ENCODE measurements around the gene ERI3.

The ERI3 gene

GRCh38 chr1:44259090-44259489 is 96.0 kb downstream of the ERI3 start:
- DNase-seq = no peak

GRCh38 chr1:44256762-44257554 is 98.1 kb downstream of the ERI3 start:
- DNase-seq = peak; percentile 31

- no peak for DNase-seq
These were observed 100.6 kb downstream of the ERI3 start for GRCh38 chr1:44254392-44254910.

GRCh38 chr1:44251989-44252671 is 102.9 kb downstream of the ERI3 start:
- DNase-seq = no peak

GRCh38 chr1:44251486-44251885 is 103.6 kb downstream of the ERI3 start:
- DNase-seq = no peak

DNA sequence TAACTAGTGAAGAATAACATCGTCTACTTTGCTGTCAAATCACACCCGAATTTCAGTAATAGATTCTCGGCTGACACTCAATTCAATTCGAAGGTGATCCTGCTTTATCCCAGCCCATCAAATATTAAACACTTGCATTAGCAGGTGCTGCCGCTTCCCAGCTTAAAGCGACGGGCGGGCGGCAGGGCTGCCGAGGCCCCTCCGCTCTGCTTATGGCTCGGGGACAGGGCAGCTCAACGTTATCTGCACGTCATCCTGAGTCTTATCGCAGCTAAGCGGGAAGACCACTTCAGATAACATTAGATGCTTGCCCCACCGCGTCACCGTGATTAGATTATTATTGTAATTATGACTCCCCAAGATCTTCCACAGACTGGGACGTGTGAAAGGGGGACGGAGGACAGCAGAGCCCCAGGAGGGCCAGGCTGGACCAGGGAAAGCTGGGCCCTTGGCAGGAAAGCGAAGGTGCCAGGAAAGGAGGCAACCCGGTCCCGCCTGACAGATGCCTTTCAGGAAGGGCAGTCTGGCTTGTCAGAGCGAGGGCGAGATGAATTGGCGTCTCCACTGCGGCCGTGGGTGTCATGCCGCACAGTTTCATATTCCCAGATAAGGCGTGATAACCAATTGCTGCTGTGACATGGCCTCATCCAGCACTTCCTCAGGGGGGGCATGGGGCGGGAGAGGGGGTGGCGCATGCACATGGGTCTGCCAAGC is 104.8 kb downstream of the ERI3 start:
- no peak for DNase-seq

GRCh38 chr1:44249543-44249942 is 105.5 kb downstream of the ERI3 start:
- no peak for DNase-seq

DNA sequence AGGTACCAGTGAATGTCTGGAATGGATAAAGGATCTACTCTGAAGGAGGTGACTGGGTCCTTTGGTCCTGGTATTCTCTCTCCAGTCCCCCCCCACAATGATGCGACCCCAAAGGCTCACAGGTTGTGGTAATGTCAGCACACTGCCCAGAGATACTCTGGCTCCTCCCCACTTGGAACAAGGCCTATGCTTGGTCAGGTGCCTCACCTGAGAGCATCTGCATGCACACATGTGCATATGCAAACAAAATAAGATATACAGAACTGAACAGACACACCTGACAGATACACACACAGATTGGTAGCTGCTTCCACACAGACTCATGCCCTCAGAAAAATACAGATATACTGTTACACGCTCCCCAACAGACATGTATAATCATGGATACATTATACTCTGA is 108.3 kb downstream of the ERI3 start:
- no peak for DNase-seq

DNA sequence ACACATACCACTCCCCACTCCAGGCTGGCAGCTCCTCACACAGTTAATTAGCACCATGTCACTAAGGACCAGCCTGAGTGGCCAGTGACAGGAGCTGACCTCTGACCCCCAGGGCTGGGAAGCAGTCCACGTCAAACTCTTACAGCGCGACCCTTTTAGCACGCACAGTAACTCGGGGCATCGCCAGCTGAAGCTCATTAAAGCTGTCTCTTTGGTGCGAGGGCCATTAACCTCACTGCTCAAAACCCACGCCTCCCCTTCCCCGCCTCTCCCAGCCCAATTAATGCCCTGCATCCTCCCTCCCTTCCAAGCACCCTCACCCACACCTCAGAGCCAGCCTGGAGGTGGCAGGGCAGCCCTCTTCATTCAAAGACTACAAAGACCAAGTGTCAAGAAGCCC is 110.1 kb downstream of the ERI3 start:
- DNase-seq = no peak

DNA sequence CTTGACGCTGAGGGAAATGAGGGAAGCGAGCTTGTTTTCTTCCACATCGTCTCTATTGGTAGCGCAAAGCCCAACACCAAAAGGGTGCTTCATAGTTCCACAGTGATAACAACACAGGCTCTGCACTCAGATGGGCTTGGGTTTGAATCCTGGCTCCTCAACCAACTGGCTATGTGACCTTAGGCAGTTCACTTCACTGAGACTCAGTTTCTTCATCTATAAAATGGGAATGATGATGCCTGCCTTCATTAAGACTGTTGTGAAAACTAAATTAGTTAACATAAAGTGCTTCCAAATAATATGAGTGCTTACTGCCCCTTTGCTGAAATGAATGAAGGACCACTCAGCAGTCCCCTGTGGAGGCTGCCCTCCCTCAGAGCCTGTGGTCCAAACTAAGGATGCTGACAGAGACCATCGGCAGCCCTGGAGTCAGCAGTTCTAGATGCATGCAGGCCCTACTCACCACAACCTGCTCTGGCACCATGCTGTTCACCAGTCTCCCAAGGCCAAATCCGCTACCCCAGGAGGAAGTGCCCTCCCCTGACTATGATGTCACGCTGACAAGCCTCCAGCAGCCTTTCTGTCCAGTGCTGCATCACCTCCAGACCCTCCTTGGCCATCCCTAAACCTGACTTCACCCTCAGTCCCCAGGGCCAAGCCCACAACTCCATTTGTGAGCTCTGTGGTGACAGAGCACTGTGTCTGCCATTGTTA is 111.1 kb downstream of the ERI3 start:
- no peak for DNase-seq

- DNase-seq = no peak
These were observed 112.3 kb downstream of the ERI3 start for GRCh38 chr1:44242746-44243145.

GRCh38 chr1:44240802-44241671 is 114.0 kb downstream of the ERI3 start:
- DNase-seq = no peak

DNA sequence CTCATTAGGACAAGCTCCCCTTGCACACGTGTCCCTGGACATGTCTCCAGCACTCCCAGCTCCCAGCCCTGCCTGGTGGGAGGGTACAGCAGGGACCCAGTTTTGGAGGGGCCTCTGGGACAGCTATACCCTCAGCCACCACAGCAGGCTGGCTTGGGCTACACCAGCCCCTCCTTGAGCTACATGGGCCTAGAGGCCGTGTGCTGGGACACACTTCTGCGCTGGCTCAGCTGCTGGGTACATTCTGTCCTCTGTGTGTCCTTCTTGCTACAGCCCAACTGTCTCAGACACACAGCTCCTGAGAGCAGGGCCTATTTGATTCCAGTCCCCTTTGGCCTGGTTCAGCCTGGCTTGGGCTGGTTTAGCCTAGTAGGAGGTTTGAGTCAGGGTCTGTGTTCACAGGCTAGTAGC is 115.1 kb downstream of the ERI3 start:
- no peak for DNase-seq

DNA sequence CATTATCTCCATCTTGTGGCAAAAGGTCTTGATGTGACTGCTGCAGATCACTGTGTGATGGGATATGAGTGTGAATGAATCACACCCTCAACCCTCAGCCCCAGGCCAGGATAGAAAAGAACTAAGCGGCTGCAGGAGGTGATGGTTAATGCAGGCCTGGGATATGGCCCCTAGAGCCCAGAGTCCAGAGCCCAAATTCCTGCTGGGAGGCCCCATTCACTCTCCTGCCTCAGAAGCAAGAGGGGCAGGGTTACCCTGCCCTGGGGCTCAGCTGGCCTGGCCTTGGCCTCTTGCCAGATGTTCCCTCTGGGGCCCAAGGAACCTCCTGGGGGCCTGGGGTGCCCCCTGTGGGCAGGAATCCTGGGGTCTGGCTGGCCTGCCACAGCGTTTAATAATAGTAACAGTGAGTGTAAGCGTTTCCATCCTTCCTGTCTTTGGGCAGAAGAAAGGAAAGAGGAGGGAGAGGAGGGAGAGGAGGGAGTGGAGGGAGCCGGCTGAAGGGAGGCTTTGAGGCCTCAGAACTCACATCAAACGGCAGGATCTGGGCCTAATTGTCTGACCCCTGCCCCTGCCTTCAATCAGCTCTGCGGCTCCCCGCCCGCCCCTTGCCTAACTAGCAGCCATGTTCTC is 115.6 kb downstream of the ERI3 start:
- no peak for DNase-seq

DNA sequence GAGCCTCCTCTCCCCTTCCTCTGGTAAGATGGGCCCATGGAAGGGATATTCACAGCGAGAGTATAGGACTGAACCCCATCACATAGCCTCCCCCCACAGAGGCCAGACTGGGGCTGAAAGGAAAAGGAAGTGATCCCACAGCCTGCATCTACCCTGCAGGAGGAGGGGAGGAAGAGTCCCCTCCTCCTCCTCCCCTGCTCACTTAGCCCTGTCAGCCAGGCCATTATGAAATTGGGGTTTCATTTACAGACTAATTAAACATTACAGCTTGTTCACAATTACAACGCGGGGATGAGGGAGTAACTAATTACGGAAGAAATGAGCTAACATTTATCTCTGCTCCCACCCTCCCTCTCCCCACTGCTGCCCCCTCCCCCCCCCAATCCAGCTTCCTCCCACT is 116.4 kb downstream of the ERI3 start:
- DNase-seq = no peak

- DNase-seq = peak; percentile 16
These were observed 117.2 kb downstream of the ERI3 start for GRCh38 chr1:44237721-44238457.

DNA sequence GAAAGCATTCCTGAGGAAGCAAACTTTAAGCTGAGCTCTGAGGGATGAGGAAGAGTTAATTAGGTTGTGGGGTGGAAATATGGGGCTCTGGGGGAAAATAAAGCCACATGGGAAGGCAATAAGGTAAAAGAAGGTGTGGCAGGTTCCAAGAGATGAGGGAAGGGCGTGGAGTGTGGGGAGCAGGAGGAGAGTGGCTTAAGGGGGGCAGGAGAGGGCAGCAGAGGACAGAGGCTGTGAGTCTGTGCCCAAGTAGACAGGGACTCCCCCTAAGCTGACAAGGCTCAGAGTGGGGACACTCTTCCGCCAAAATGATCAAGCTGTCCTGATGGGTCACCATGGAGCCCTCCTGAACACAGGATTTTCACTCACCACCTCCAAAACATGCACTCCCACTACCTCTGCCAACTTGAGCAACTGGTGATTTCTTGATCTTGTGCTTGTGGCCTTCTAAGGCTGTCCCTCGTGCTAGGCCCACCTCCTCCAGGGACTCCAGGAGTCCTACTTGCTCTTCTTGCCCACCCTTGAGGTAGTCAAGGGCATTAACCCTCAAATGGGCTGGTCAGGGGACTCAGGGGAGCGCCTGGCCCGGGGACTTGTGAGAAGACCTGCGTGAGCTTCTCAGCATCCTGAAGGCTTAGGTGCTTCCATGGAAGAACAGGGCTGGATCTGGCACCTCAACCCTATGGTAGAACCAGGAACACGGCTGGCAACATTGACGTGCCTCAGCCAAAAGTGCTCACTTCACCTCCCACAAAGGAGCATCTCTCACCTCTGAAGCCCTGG is 118.4 kb downstream of the ERI3 start:
- no peak for DNase-seq

- peak; percentile 33 for DNase-seq
These were observed 119.2 kb downstream of the ERI3 start for GRCh38 chr1:44235808-44236207.

DNA sequence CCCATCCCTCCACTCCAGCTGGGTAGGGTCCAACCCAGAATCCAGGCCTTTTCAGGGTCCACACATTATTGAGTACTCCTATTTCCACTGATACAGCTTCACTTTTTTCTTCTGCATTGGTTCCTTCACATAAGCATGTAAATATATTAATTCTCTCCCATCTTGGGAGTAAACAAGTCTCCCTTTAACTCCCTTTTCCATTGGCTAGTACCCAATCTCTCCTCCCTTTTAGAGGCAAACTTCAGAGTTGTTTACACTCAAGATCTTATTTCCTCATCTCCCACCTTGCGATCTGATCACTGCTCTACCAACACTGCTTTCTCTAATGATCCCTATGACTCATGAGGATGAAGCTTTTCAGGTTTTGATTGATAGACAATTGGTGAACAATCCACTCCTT is 121.5 kb downstream of the ERI3 start:
- DNase-seq = no peak

GRCh38 chr1:44230796-44231195 is 124.3 kb downstream of the ERI3 start:
- DNase-seq = no peak
